HepG2 (cell line): ENCODE data around the gene COG1. TPM values are rescaled to one million over a fixed set of nuclear protein-coding genes. Genes with fewer than 3 reads are reported as not detected.

ENCODE experiments used
- BHLHE40 ChIP-seq: IDR thresholded peaks from 2 replicates; pipeline ENCODE4 v1.6.1; 2011; ENCODE audit warnings: low read length, improper control_type of control experiment
- CC2D1A ChIP-seq: sonication (generic); formaldehyde crosslinking; IDR thresholded peaks from 2 replicates; pipeline ENCODE4 v1.8.1; 2023; ENCODE audit warnings: mild to moderate bottlenecking, missing genetic modification reagents
- CHD2 ChIP-seq: IDR thresholded peaks from 2 replicates; pipeline ENCODE4 v1.6.1; 2011; ENCODE audit warnings: low read depth, low read length, improper control_type of control experiment
- ELF4 ChIP-seq: sonication (generic); formaldehyde crosslinking; IDR thresholded peaks from 2 replicates; pipeline ENCODE4 v1.5.0; 2020; ENCODE audit warnings: missing genetic modification reagents, mild to moderate bottlenecking, moderate library complexity, borderline replicate concordance
- JUND ChIP-seq: sonication (generic); formaldehyde crosslinking; IDR thresholded peaks from 2 replicates; pipeline ENCODE4 v1.8.0; 2022; ENCODE audit warnings: mild to moderate bottlenecking, missing genetic modification reagents
- KAT2B ChIP-seq: fragments of 150-350 bp; IDR thresholded peaks from 2 replicates; pipeline ENCODE4 v1.6.1; 2014; ENCODE audit warnings: low read depth, low read length, borderline replicate concordance
- MBD4 ChIP-seq: IDR thresholded peaks from 2 replicates; pipeline ENCODE4 v1.6.1; 2012; ENCODE audit warnings: low read length, inconsistent platforms, borderline replicate concordance
- MED8 ChIP-seq: sonication (generic); formaldehyde crosslinking; IDR thresholded peaks from 2 replicates; pipeline ENCODE4 v1.8.1; 2023; ENCODE audit warnings: mild to moderate bottlenecking, missing genetic modification reagents; ENCODE audit not compliant: insufficient replicate concordance
- MIER3 ChIP-seq: IDR thresholded peaks from 2 replicates; pipeline ENCODE4 v1.6.1; 2016; ENCODE audit warnings: missing compliant biosample characterization, borderline replicate concordance
- NCOA5 ChIP-seq: sonication (generic); formaldehyde crosslinking; IDR thresholded peaks from 2 replicates; pipeline ENCODE4 v1.4.0; 2020; ENCODE audit warnings: missing genetic modification reagents
- NFIC ChIP-seq: IDR thresholded peaks from 2 replicates; pipeline ENCODE4 v1.6.1; 2012; ENCODE audit warnings: mild to moderate bottlenecking, low read length, inconsistent platforms
- PHF20 ChIP-seq: sonication (generic); formaldehyde crosslinking; IDR thresholded peaks from 2 replicates; pipeline ENCODE4 v1.5.0; 2020; ENCODE audit warnings: mild to moderate bottlenecking, missing genetic modification reagents
- RBM39 ChIP-seq: fragments of 200-400 bp; formaldehyde crosslinking; IDR thresholded peaks from one replicate; pipeline ENCODE4 v1.6.1; 2018; ENCODE audit warnings: antibody characterized with exemption, mild to moderate bottlenecking, low read depth, low read length; ENCODE audit not compliant: poor library complexity, severe bottlenecking
- SNAPC2 ChIP-seq: sonication (generic); formaldehyde crosslinking; IDR thresholded peaks from 2 replicates; pipeline ENCODE4 v1.8.1; 2022; ENCODE audit warnings: mild to moderate bottlenecking, missing genetic modification reagents
- TAF15 ChIP-seq: fragments of 200-400 bp; formaldehyde crosslinking; IDR thresholded peaks from one replicate; pipeline ENCODE4 v1.6.1; 2018; ENCODE audit warnings: mild to moderate bottlenecking, low read depth, low read length; ENCODE audit not compliant: poor library complexity, severe bottlenecking
- TCF12 ChIP-seq, 2 experiments: fragments of 450-650 bp in 1 of 2; sonication (generic) in 1 of 2; formaldehyde crosslinking in 1 of 2; IDR thresholded peaks; 2 replicates each; pipeline versions ENCODE4 v1.6.1 to v1.8.0; 2017 to 2022; ENCODE audit warnings: antibody characterized with exemption in 1 of 2, mild to moderate bottlenecking in 1 of 2, missing genetic modification reagents in 1 of 2, moderate library complexity in 1 of 2
- ZBTB3 ChIP-seq: sonication (generic); formaldehyde crosslinking; IDR thresholded peaks from 2 replicates; pipeline ENCODE4 v1.4.0; 2020; ENCODE audit warnings: low read depth, mild to moderate bottlenecking, moderate library complexity, missing genetic modification reagents, borderline replicate concordance
- ZMYM4 ChIP-seq: sonication (generic); formaldehyde crosslinking; IDR thresholded peaks from 2 replicates; pipeline ENCODE4 v1.8.1; 2023; ENCODE audit warnings: mild to moderate bottlenecking, missing genetic modification reagents
- ZNF225 ChIP-seq: sonication (generic); formaldehyde crosslinking; IDR thresholded peaks from 2 replicates; pipeline ENCODE4 v1.4.0; 2020; ENCODE audit warnings: mild to moderate bottlenecking, missing genetic modification reagents
- ZNF430 ChIP-seq: sonication (generic); formaldehyde crosslinking; IDR thresholded peaks from 2 replicates; pipeline ENCODE4 v1.9.0; 2021; ENCODE audit warnings: mild to moderate bottlenecking, missing genetic modification reagents
- ZNF501 ChIP-seq: sonication (generic); formaldehyde crosslinking; IDR thresholded peaks from 2 replicates; pipeline ENCODE4 v1.5.1; 2020; ENCODE audit warnings: mild to moderate bottlenecking, moderate library complexity, missing genetic modification reagents
- ZNF629 ChIP-seq: sonication (generic); formaldehyde crosslinking; conservative IDR thresholded peaks from 2 replicates; pipeline ENCODE4 v1.5.0; 2020; ENCODE audit warnings: missing genetic modification reagents
- ZNF644 ChIP-seq: IDR thresholded peaks from 2 replicates; pipeline ENCODE4 v1.6.1; 2016; ENCODE audit warnings: low read depth
- ZNF720 ChIP-seq: sonication (generic); formaldehyde crosslinking; IDR thresholded peaks from 2 replicates; pipeline ENCODE4 v1.4.0; 2020; ENCODE audit warnings: missing genetic modification reagents
- polyA plus RNA-seq, 8 experiments: library from polyadenylated mRNA; depleted of rRNA in 3 of 8; stranded (reverse) in 7 of 8; unstranded in 1 of 8; fragments of >200 nt; fragmentation: Illumina TruSeq in 4 of 8; extraction: Trizol in 4 of 8; gene quantifications; 2 replicates each; pipeline versions ENCODE4 v1.2.1 to v1.2.3, GENCODE V29; 2011 to 2016; ENCODE audit warnings: low read depth in 4 of 8, missing spikeins in 1 of 8, mixed read lengths in 1 of 8; ENCODE audit not compliant: insufficient read depth in 1 of 8
- total RNA-seq, 5 experiments: library from RNA; depleted of rRNA; stranded (reverse); fragments of >200 nt; fragmentation: Illumina TruSeq; extraction: Trizol; gene quantifications; 2 replicates each; pipeline ENCODE4 v1.2.3, GENCODE V29; 2016; ENCODE audit warnings: low read depth in 1 of 5
- TF ChIP-seq, protein P1 (sequence below): sonication (generic); formaldehyde crosslinking; IDR thresholded peaks from 2 replicates; pipeline ENCODE4 v1.4.0; 2020; ENCODE audit warnings: missing genetic modification reagents
- TF ChIP-seq, protein P2 (sequence below): sonication (generic); formaldehyde crosslinking; IDR thresholded peaks from 2 replicates; pipeline ENCODE4 v1.4.0; 2020; ENCODE audit warnings: missing genetic modification reagents, low read depth, mild to moderate bottlenecking, borderline replicate concordance
- TF ChIP-seq, protein P3 (sequence below): IDR thresholded peaks from 2 replicates; pipeline ENCODE4 v1.6.1; 2016

Gene COG1
- total and polyA plus RNA-seq, 2 of the 13 experiments (the other 11 are each of a cell fraction or from before 2014, with no cell fraction given) = 36.6 to 39.7 TPM

DNA sequence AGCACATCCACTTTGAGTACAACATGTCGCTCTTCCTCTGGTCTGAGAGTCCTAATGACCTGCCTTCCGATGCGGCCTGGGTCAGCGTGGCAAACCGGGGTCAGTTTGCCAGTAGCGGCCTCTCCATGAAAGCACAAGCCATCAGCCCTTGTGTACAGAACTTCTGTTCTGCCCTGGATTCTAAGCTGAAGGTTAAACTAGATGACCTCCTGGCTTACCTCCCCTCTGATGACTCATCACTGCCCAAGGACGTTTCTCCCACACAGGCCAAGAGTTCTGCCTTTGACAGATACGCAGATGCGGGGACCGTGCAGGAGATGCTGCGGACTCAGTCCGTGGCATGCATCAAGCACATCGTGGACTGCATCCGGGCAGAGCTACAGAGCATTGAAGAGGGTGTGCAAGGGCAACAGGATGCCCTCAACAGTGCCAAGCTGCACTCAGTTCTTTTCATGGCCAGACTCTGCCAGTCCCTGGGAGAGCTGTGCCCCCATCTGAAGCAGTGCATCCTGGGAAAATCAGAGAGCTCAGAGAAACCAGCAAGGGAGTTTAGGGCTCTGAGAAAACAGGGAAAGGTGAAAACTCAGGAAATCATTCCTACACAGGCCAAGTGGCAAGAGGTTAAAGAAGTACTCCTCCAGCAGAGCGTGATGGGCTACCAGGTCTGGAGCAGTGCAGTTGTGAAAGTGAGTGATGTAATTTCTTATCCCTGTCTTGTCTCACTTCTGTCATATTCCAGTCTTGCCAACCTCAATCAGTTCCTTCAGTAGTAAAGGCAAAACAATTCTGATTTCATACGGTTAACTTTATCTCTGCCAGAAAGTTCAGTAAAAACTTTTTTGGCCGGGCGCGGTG is 8.6 kb downstream of the COG1 start (continued):
- TF ChIP-seq TCF12 (IDR thresholded peaks at IDR 0.05) (no peak), TCF12 (CRISPR knock-in tag; IDR thresholded peaks at IDR 0.05) (peak; percentile 71; the same call in 1 of the 2 replicates), ZNF501 (CRISPR knock-in tag) (peak; percentile 83), SNAPC2 (peak; percentile 92; the same call in 1 of the 2 replicates), ELF4 (no peak), ZNF644 (CRISPR knock-in tag) (peak; percentile 98), BHLHE40 (0 out of 2 replicates have a peak, but pooled peaks have one; percentile 39), ZNF225 (peak; percentile 20; the same call in 1 of the 2 replicates), JUND (CRISPR knock-in tag) (peak; percentile 100), KAT2B (no peak), RBM39 (no peak), MBD4 (no peak), ZNF720 (CRISPR knock-in tag) (no peak), CC2D1A (CRISPR knock-in tag) (no peak), ZNF629 (CRISPR knock-in tag) (peak; percentile 35; the same call in 1 of the 2 replicates), TAF15 (no peak), ZNF430 (peak; percentile 97), MED8 (no peak), ZMYM4 (CRISPR knock-in tag) (peak; percentile 95), NFIC (peak; percentile 80; the same call in 1 of the 2 replicates), ZBTB3 (CRISPR knock-in tag) (0 out of 2 replicates have a peak, but pooled peaks have one; percentile 35), NCOA5 (CRISPR knock-in tag) (no peak), PHF20 (CRISPR knock-in tag) (0 out of 2 replicates have a peak, but pooled peaks have one; percentile 41), MIER3 (CRISPR knock-in tag) (peak; percentile 98), CHD2 (no peak)
- TF ChIP-seq, protein P1, sequence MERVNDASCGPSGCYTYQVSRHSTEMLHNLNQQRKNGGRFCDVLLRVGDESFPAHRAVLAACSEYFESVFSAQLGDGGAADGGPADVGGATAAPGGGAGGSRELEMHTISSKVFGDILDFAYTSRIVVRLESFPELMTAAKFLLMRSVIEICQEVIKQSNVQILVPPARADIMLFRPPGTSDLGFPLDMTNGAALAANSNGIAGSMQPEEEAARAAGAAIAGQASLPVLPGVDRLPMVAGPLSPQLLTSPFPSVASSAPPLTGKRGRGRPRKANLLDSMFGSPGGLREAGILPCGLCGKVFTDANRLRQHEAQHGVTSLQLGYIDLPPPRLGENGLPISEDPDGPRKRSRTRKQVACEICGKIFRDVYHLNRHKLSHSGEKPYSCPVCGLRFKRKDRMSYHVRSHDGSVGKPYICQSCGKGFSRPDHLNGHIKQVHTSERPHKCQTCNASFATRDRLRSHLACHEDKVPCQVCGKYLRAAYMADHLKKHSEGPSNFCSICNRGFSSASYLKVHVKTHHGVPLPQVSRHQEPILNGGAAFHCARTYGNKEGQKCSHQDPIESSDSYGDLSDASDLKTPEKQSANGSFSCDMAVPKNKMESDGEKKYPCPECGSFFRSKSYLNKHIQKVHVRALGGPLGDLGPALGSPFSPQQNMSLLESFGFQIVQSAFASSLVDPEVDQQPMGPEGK = peak; percentile 76
- TF ChIP-seq, protein P2, sequence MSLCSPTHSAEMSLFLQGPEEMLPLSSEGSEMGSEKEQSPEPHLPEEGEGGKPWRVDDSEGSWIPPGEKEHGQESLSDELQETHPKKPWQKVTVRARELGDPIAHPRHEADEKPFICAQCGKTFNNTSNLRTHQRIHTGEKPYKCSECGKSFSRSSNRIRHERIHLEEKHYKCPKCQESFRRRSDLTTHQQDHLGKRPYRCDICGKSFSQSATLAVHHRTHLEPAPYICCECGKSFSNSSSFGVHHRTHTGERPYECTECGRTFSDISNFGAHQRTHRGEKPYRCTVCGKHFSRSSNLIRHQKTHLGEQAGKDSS = peak; percentile 89; the same call in 1 of the 2 replicates
- TF ChIP-seq, protein P3, sequence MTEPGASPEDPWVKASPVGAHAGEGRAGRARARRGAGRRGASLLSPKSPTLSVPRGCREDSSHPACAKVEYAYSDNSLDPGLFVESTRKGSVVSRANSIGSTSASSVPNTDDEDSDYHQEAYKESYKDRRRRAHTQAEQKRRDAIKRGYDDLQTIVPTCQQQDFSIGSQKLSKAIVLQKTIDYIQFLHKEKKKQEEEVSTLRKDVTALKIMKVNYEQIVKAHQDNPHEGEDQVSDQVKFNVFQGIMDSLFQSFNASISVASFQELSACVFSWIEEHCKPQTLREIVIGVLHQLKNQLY (CRISPR knock-in tag) = peak; percentile 57
